NCI-H2107 treated with DMSO at 0.1 percent for 48 hours (cell line): ENCODE data around the gene CPB2.

Experiments
- DNase-seq: peaks from one replicate; lab custom pipeline; 2025; ENCODE audit not compliant: unreplicated experiment; lab: John Stamatoyannopoulos, UW

CPB2 gene, protein sequence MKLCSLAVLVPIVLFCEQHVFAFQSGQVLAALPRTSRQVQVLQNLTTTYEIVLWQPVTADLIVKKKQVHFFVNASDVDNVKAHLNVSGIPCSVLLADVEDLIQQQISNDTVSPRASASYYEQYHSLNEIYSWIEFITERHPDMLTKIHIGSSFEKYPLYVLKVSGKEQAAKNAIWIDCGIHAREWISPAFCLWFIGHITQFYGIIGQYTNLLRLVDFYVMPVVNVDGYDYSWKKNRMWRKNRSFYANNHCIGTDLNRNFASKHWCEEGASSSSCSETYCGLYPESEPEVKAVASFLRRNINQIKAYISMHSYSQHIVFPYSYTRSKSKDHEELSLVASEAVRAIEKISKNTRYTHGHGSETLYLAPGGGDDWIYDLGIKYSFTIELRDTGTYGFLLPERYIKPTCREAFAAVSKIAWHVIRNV

DNA sequence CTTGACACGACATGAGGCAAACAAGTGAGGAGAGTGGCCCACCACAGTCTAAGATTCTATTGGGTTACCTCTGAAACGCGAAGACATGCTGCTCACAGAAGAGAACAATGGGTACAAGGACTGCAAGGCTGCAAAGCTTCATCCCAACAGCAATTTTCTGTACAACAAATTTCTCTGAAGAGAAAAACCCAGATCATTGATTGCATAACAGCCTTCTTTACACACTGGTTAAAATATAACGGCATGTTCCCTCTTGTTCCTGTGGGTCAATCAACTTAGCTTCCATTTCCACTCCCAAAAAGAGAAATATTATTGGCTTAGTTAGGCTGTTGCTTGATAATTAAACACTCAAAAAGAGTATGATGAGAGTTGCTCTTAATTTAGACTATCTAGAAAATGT is at the start of gene CPB2:
Gene CPB2 (minus strand): TSS at position 166 of the 400 bp plus-strand sequence. CDS start 24 bp downstream, at position 142.
- no peak for DNase-seq

DNA sequence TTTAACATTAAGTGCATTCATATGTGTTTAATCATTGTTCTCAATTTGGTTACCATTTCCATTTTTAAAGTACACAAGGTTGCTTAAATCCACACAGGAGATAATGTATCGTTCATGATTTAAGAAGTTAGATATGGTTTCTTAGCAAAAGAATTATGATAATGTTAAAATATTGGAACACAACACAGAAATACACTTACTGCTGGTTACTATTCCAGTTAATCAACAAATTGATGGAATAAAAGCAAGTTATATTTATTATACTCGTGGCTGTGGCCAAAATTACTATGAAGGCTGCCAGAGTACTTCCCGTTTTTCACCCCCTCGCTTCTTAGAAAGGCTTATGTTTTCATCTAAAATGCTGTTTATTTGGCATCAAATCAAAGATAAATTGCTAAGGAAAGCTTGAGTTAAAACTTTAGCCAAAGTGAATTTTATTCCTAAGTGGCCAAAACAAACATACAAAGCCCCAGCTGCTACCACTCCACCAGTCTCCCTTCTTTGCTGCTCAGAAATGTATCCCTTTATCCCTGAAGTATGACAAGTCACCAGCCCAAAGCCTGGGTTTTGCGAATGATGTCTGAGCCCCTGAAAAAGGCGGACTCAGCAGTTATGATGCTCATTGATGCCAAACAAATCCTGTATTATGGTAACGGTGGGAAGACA is 49.4 kb upstream of the CPB2 start:
- no peak for DNase-seq

GRCh38 chr13:46152627-46153328 is 47.9 kb upstream of the CPB2 start:
- DNase-seq, result no peak

GRCh38 chr13:46150134-46150693 is 45.4 kb upstream of the CPB2 start:
- DNase-seq, result no peak

- no peak for DNase-seq
Observed at GRCh38 chr13:46149272-46150133, 44.7 kb upstream of the CPB2 start.

GRCh38 chr13:46146898-46147297 is 42.1 kb upstream of the CPB2 start:
- DNase-seq, result no peak

DNA sequence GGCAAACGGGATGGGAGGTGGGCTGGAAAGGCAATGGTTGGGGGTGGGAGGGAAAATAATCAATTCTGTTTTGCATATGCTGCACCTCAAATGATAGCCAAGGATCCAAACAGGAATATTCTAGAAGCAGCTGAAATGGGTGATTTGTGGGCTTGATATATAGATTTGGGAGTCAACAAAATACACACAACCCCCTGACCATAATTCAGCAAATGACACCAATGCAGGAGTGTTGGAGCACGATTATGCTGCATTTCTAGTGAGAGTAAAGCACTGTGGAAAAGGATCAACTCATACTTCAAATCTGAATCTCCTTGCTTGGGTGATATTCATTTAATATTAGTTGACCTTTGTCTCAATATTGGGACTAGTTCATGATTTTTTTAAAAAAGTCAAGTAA is 41.1 kb upstream of the CPB2 start:
- no peak for DNase-seq

- DNase-seq, result no peak
Observed at GRCh38 chr13:46145135-46145534, 40.3 kb upstream of the CPB2 start.

- DNase-seq, result no peak
Observed at GRCh38 chr13:46143184-46143701, 38.4 kb upstream of the CPB2 start.

DNA sequence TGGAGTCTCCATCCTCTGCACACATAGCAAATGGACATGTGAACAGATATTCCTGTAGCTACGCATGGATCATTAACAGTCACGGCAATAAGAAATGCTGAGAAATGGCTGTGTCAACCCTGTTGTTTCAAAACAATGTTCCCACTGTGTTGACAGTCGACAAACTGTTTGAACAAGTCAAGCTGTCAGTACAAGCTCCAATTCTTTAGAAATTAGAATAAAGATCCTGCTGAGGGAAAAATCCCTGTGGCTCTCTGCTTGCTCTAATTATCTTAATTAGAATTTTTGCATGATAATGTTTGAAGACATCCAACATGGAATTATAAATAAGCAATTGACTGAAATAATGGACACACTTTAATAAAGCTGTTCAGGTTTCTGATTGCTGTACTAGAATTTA is 37.9 kb upstream of the CPB2 start:
- DNase-seq, result no peak

- no peak for DNase-seq
Observed at GRCh38 chr13:46140044-46140443, 35.2 kb upstream of the CPB2 start.

DNA sequence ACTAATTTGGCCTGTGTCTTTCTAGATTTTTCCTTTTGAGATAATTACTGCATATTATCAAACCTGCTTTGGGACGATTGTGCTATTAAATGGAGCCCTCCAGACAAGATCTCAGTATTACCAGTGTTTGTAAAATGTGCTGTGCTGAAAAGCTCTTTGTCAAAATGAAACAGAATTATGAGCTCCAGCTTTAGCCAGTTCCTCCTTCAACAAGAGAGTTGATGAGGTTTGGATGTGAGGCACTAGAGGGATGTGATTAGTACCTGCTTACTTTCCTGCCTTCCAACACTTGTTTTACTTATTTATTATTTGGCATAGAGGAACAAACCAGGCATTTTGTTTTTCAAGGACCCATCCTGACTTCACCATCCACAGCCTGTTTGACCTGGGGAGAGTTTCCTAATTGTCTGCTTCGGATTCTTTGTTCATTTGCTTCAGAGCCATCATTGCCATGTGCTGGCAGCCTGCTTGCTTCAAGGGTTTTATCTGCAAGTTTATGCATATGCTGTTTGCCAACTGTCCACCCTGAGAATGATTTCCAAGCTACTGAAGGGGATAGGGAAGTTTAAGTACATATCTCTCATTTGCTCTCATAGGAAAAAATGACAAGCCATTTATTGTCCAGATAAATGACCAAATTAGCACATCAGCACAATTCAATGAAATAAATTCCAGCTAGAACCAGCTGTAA is 32.9 kb upstream of the CPB2 start:
- no peak for DNase-seq

DNA sequence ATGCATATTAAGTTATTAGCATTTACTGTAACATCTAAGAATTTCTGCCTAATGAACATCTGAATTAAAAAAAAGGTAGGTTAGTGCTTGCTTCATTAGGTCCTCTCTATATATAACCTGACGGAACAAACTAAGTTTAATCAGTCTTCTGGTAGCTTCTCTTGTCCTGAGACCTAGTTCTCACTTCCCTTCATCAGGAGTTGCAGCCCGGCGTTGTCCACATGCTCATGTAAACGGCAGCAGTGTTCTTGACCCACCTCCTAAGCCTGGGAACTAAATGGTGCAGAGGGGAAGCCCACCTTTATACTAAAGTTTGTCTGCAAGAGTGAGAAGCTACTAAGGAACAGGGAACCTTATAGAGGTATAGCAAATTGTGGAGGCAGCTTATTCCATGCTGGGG is 31.9 kb upstream of the CPB2 start:
- DNase-seq, result no peak

- DNase-seq, result peak; percentile 92
Observed at GRCh38 chr13:46134961-46135522, 30.2 kb upstream of the CPB2 start.

- DNase-seq, result no peak
Observed at GRCh38 chr13:46134494-46134893, 29.7 kb upstream of the CPB2 start.

DNA sequence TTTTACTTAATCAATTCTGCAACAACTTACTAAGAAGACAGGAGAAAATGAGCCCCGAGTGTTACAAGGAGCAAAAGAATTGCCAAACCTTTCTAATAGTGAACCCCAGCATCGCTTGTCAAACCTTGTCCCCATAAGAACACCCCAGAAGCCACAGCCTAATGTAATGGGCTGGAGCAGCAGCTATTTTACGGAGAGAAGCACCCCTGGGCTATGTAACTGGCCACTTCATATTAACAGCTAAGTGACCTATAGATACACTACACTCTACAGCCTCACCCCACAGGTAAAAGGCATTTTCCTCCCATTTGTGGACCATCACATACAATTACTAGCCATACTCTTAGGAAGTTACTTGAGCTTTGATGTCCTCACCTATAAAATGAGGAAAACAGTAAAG is 27.3 kb upstream of the CPB2 start:
- no peak for DNase-seq

DNA sequence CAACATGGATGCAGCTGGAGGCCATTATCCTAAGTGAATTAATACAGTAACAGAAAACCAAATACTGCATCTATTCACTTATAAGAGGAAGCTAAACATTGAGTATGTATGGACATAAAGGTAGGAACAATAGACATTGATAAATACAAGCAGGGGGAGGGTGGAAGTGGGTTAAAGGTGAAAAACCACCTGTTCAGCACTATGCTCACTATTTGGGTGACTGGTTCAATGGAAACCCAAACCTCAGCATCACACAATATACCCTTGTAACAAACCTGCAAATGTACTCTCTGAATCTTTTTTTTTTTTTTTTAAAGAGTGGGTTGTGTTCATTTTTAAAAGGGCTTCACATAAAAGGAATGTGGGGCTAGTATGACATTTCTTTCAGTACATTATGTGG is 26.9 kb upstream of the CPB2 start:
- no peak for DNase-seq

DNA sequence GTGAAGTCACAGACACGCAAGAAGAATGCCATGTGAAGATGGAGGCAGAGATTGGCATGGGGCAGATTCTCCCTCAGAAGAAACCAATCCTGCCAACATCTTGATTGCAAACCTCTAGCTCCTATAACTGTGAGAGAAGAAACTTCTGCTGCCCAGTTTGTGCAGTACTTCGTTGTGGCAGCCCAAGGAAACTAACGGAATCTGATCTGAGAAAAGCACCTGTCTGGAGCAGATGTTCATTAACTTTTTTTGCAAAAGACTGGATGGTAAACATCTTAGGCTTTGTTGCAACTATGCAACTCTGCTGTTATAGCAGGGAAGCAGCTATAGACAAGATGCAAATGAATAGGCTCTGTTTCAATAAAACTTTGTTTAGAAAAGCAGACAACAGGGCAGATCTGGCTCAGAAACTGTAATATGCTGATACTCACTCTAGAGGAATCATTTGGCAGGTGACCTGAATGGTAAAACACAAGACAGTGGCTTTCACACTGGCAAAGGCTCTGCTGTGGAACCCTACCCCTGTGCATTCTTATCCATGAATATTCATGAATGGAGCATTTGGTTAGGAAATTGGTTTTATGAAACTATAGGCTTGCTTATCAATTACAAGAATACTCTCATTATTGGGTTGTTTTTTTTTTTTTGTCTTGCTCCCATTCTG is 25.3 kb upstream of the CPB2 start:
- no peak for DNase-seq

GRCh38 chr13:46129124-46129523 is 24.3 kb upstream of the CPB2 start:
- DNase-seq, result no peak
